Measurements from ENCODE around the gene FLNB.

GRCh38 chr3:58004973-58005372 lies 3.2 kb upstream of the FLNB start:
- no peak for TF ChIP-seq POLR2A (IDR thresholded peaks at IDR 0.05)
- no peak for TF ChIP-seq CTCF (IDR thresholded peaks at IDR 0.05)

Measured in Peyer's patch (tissue), 4 donors.